ENCODE results near the gene CRBN.

GRCh38 chr3:3172627-3173026 is 6.9 kb downstream of the CRBN start:
- TF ChIP-seq GABPA (tag; conservative IDR thresholded peaks at IDR 0.05; ENCODE audit: low read depth): no peak
- TF ChIP-seq ZFP36 (IDR thresholded peaks at IDR 0.05; ENCODE audit: low read depth, low read length, partially characterized antibody): no peak
- TF ChIP-seq ILK (tag; IDR thresholded peaks at IDR 0.05; ENCODE audit: borderline replicate concordance, low read depth): no peak
- TF ChIP-seq MEF2A (IDR thresholded peaks at IDR 0.05; ENCODE audit: control insufficient read depth, low read depth, low read length): no peak
- TF ChIP-seq CGGBP1 (CRISPR knock-in tag; IDR thresholded peaks at IDR 0.05): no peak
- no peak for TF ChIP-seq KLF16 (IDR thresholded peaks at IDR 0.05)
- TF ChIP-seq ZNF197 (CRISPR knock-in tag; IDR thresholded peaks at IDR 0.05; ENCODE audit: low read depth): no peak
- no peak for TF ChIP-seq ZNF609 (CRISPR knock-in tag; IDR thresholded peaks at IDR 0.05; ENCODE audit: borderline replicate concordance)
- TF ChIP-seq TAF1 (IDR thresholded peaks at IDR 0.05; ENCODE audit: control insufficient read depth, extremely low read depth, insufficient read depth, low read length, severe bottlenecking): no peak
- no peak for TF ChIP-seq NR2C2 (CRISPR knock-in tag; IDR thresholded peaks at IDR 0.05)
- TF ChIP-seq NR2C2 (tag; IDR thresholded peaks at IDR 0.05): no peak

Data from K562 (cell line).